Ovary (tissue), 9 donors: ENCODE measurements around the gene MAGEB17. TPM values are rescaled to one million over a fixed set of nuclear protein-coding genes. Genes with fewer than 3 reads are reported as not detected.

Experiments
- DNase-seq, 5 donors: peaks; one replicate each; pipeline ENCODE4 v3.0.0-alpha.2; 2019 to 2020
- H3K27ac ChIP-seq, 2 donors: fragments of 200-600 bp; one replicate each; pipeline versions ENCODE4 v1.5.1 to v1.8.0; 2019 to 2022
- H3K27me3 ChIP-seq: fragments of 200-600 bp; one replicate; pipeline ENCODE4 v1.8.0; 2022
- H3K36me3 ChIP-seq: fragments of 200-600 bp; sonication (generic); one replicate; pipeline ENCODE4 v1.5.1; 2019
- H3K4me1 ChIP-seq: one replicate; pipeline ENCODE4 v1.8.1; 2013; ENCODE audit warnings: mild to moderate bottlenecking, moderate library complexity; ENCODE audit not compliant: insufficient read depth
- H3K4me3 ChIP-seq: fragments of 200-600 bp; sonication (generic); one replicate; pipeline ENCODE4 v1.5.1; 2017
- H3K9me3 ChIP-seq, 2 donors: fragments of 200-600 bp in 1 of 2; sonication (generic) in 1 of 2; one replicate each; pipeline versions ENCODE4 v1.5.1 to v1.8.1; 2013 to 2019; ENCODE audit warnings: mild to moderate bottlenecking in 1 of 2, moderate library complexity in 1 of 2
- EP300 ChIP-seq: sonication (generic); formaldehyde crosslinking; IDR thresholded peaks from one replicate; pipeline ENCODE4 v1.6.1; 2017; ENCODE audit warnings: antibody characterized with exemption
- POLR2A ChIP-seq: fragments of 450-650 bp; IDR thresholded peaks from one replicate; pipeline ENCODE4 v1.6.1; 2017; ENCODE audit warnings: antibody characterized with exemption, mild to moderate bottlenecking, moderate library complexity
- WGBS, 3 donors: extraction: QIAGEN DNeasy Blood & Tissue Kit in 1 of 3; methylation state at CpG; one replicate each; pipeline versions ENCODE4 v1.1.5 to v1.1.7; 2013 to 2017; 5-methylcytosine and 5-hydroxymethylcytosine counted together
- intact Hi-C, 4 donors: fragments of 100-400 bp; cut with DNase I; formaldehyde crosslinking; loops; one replicate each; pipeline versions ENCODE4 v1.11.0 to v1.15.1; 2022 to 2023
- polyA plus RNA-seq, 2 donors: library from polyadenylated mRNA; stranded (reverse); fragments of 200-250 nt in 1 of 2; fragments of 350-450 nt in 1 of 2; fragmentation: Illumina TruSeq in 1 of 2; extraction: RNeasy Lipid Tissue Mini Kit (QIAGEN cat#74804) in 1 of 2; gene quantifications; one replicate each; pipeline ENCODE4 v1.2.3, GENCODE V29; 2013 to 2014
- total RNA-seq, 7 donors: library from RNA; depleted of rRNA in 2 of 7; stranded (reverse); fragments of >200 nt in 2 of 7; fragmentation: NEBNext Ultra II Directional in 3 of 7; extraction: Animal tissue kit (Norgen Biotek cat#: 25700) in 3 of 7; gene quantifications; one replicate each; pipeline versions ENCODE4 v1.1.0 to v1.2.4, GENCODE V29; 2016 to 2023
- TF ChIP-seq, protein P1 (sequence below), 3 donors: fragments of 450-650 bp in 2 of 3; fragments of 200-600 bp in 1 of 3; IDR thresholded peaks; one replicate each; pipeline versions ENCODE4 v1.5.1 to v1.8.0; 2016 to 2022; ENCODE audit warnings: antibody characterized with exemption in 3 of 3, mild to moderate bottlenecking in 1 of 3
- donor health status: DM: no; HTN: no; CAD: no; lungs with moderate emphysema.
- donor health status: DM: no; HTN: no; CAD: no.
- donor health status: Bipolar disorder and iron deficiency.
- donor health status: DM: yes; HTN: yes; CAD: no.
- donor health status: DM: no; HTN: no; CAD: no.
- donor health status: DM: yes; HTN: yes; CAD: no.

MAGEB17 gene
- total and polyA plus RNA-seq, 9 donors = 0.05 to 0.17 TPM; not detected in 7

DNA sequence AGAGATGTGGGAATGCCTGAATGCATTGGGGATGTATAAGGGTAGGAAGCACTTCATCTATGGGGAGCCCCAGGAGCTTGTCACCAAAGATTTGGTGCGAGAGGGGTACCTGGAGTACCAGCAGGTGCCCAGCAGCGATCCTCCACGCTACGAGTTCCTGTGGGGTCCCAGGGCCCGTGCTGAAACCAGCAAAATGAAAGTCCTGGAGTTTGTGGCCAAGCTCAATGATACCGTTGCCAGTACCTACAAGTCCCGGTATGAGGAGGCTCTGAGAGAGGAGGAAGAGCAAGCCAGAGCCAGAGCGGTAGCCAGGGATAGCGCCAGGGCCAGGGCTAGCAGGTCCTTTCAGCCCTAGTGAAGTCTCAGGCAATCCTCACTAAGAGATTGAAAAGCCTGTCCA lies 3.8 kb downstream of the MAGEB17 start:
- intact Hi-C loops = no loop called here
- Histone ChIP-seq H3K9me3 (no peaks in the 10 kb centered on the region), H3K36me3 (no peaks in the 10 kb centered on the region), H3K4me1 (no peaks in the 10 kb centered on the region), H3K27ac (no peak overlapping the region), H3K27me3 (no peaks in the 10 kb centered on the region), H3K4me3 (no peak overlapping the region)
- no peak for DNase-seq
- no peak for TF ChIP-seq POLR2A
- TF ChIP-seq, protein P1, sequence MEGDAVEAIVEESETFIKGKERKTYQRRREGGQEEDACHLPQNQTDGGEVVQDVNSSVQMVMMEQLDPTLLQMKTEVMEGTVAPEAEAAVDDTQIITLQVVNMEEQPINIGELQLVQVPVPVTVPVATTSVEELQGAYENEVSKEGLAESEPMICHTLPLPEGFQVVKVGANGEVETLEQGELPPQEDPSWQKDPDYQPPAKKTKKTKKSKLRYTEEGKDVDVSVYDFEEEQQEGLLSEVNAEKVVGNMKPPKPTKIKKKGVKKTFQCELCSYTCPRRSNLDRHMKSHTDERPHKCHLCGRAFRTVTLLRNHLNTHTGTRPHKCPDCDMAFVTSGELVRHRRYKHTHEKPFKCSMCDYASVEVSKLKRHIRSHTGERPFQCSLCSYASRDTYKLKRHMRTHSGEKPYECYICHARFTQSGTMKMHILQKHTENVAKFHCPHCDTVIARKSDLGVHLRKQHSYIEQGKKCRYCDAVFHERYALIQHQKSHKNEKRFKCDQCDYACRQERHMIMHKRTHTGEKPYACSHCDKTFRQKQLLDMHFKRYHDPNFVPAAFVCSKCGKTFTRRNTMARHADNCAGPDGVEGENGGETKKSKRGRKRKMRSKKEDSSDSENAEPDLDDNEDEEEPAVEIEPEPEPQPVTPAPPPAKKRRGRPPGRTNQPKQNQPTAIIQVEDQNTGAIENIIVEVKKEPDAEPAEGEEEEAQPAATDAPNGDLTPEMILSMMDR (IDR thresholded peaks at IDR 0.05) = no peak
- TF ChIP-seq EP300 = no peak
- WGBS, 3 donors = 91 to 92% (median 91%) methylated on average over 9 of the region's 9 CpGs

DNA sequence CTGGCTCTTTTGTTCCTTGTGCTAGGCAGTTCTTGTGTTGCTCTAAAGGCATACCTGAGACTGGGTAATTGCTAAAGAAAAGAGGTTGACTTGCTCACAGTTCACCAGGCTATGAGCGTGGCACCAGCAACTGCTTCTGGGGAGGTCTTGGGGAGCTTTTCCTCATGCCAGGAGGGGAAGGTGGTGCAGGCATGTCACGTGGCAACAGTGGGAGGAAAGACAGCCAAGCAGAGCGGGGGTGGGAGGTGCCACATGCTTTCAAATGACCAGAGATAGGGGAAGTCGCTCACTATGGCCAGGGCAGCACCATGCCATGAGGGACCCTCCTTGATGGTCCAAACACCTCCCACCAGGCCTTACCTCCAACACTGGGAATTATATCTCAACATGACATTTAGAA lies 4.7 kb downstream of the MAGEB17 start:
- no peaks in the 10 kb centered on the region for H3K27me3 ChIP-seq
- no peak overlapping the region for H3K27ac ChIP-seq
- TF ChIP-seq, protein P1 (IDR thresholded peaks at IDR 0.05) = no peak
- no peak for TF ChIP-seq EP300
- no peak overlapping the region for H3K4me3 ChIP-seq
- no peaks in the 10 kb centered on the region for H3K4me1 ChIP-seq
- H3K36me3 ChIP-seq = no peaks in the 10 kb centered on the region
- no peak for DNase-seq
- 70 to 80% (median 76%) methylated on average over 4 of the region's 4 CpGs for WGBS, 3 donors
- H3K9me3 ChIP-seq = no peaks in the 10 kb centered on the region
- intact Hi-C loops = no loop called here

DNA sequence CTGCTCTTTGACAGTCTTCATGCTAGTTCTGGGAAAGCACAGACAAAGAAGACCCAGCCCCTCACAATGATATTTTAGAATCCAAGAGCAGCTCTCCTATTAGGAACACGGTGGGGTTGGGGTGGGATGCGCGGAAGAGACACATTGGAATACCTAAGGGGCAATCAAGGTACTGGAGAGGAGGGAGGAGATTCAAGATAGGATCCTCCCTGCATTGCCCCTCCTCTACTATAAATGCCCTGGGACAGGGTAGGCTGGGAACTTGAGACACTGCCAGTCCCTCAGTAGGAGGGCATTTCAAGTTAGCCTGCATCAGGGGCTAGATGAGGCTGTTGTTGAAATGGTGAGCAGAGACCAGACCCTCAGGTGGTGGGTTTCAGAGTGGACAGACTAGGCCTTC lies 5.1 kb downstream of the MAGEB17 start:
- 96 to 98% (median 96%) methylated on average over 3 of the region's 3 CpGs for whole genome bisulfite sequencing, 3 donors
- Histone ChIP-seq H3K9me3 (no peaks in the 10 kb centered on the region), H3K27me3 (no peaks in the 10 kb centered on the region), H3K4me3 (no peak overlapping the region), H3K4me1 (no peaks in the 10 kb centered on the region), H3K36me3 (no peaks in the 10 kb centered on the region), H3K27ac (no peak overlapping the region)
- TF ChIP-seq EP300 = no peak
- TF ChIP-seq POLR2A = no peak
- TF ChIP-seq, protein P1 (IDR thresholded peaks at IDR 0.05) = no peak
- intact Hi-C loops = no loop called here
- DNase-seq = no peak

DNA sequence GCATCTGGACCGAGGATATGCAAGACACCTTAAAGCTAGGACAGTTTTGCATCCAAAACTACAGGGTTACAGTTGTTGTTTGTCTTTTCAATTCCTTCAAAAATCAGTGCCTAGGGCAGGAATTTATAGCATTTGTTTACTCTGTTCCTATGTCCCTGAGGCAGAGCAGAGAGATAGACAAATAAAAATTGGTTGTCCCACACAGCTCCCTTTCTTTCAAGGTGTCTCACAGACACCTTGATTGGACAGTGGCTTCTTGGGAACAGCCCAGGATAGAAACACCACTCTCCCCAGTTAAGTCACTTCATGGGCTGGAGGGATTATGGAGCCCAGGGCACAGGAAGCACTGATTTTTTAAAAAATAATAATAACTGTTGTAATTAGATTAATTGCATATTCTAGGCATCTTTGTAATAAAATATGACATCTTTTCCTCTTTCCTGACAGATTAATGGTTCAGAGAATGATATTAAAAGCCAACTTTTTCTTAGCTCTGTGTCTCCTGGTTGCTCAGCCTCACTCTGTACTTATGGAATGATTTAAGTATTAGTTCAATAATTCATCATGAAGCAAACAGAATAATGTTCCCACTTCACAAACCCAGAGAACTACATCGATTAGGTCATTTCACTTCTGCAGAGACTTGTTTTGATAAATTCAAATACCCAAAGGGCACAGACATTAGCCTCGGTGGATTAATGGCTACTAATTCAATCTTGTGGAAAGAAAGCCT lies 8.2 kb downstream of the MAGEB17 start:
- H3K4me1 ChIP-seq = no peaks in the 10 kb centered on the region
- intact Hi-C loops = no loop called here
- TF ChIP-seq EP300 = no peak
- no peak for TF ChIP-seq POLR2A
- TF ChIP-seq, protein P1 (IDR thresholded peaks at IDR 0.05) = no peak
- no peaks in the 10 kb centered on the region for H3K9me3 ChIP-seq
- H3K27me3 ChIP-seq = no peaks in the 10 kb centered on the region
- H3K27ac ChIP-seq = no peak overlapping the region
- H3K4me3 ChIP-seq = no peak overlapping the region
- H3K36me3 ChIP-seq = no peaks in the 10 kb centered on the region
- DNase-seq = no peak
- WGBS, 3 donors = 47 to 60% (median 55%) methylated on average over 3 of the region's 3 CpGs
